ENCODE results near the gene GPRASP3.
A peak's percentile ranks its signal among the peaks of the same experiment; 100 is the strongest.
"Not testable (repeated sequence)": the region's sequence is repeated elsewhere in the genome, so short reads cannot be mapped to it uniquely, and the experiment has no call there.

GPRASP3 gene

DNA sequence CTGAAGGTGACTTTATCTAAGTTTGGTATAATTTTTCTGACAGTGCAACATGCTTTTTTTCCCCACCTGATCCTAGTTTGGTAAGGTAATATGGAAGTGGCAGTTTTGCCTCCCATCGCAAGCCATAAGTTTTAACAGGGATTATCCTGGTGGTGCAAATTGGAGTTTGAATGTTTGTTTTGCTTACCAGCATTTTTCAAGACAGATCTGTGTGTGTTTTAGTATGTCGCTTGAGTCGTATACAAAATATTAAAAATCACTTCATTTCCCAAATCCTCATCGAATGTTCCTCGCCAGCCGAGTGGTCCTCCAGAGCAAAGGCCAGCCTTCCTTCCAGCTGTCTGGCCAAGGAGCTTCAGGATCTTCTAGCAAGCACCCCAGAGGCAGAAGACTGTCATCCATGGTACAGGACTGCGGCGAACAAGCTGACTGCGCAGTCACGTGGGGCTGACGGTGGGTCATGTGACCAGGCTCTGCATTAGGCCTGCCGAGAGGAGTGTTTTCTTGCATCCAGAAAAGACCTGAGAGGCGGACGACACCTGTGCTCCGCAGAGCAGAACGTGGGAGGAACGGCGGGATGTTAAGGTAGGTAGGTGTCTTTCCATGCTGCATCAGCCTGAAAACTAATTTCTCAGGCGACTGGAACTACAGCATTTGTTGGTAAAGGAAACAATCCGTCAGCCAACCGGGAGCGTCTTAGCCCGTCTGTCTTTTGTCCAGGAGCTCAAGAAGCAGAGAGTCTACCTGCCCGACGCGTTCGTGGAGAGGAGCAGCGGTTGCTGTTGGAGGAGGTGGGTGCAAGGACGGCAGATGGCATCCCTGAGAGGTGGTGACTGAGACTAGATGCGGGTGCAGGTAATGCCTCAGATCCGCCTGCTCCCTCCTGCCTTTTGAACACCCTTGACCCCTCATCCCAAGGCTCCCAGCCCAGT lies at the start of gene GPRASP3:
Gene GPRASP3 (plus strand): TSS at position 507 of the 932 bp plus-strand sequence. CDS start 28,253 bp downstream, outside the sequence.
- Histone ChIP-seq H3K36me3 (ENCODE audit: insufficient read depth, low read depth, low read length) (no peaks in the 10 kb centered on the region), H3K9me3 (ENCODE audit: insufficient read depth, low read depth, low read length) (no peaks in the 10 kb centered on the region), H3K9ac (ENCODE audit: low read depth, low read length) (peak within 1 kb of the TSS; percentile 42; the same call in 1 of the 2 replicates), H3K4me1 (ENCODE audit: insufficient read depth, low read length) (no peaks in the 10 kb centered on the region; the same call in 1 of the 2 replicates), H3K4me3 (ENCODE audit: low read length) (peak within 1 kb of the TSS; percentile 67; the same call in 1 of the 2 replicates), H3K27me3 (ENCODE audit: insufficient read depth, low read length) (no peaks in the 10 kb centered on the region), H3K27ac (ENCODE audit: low read length) (no peak within 1 kb of the TSS)

DNA sequence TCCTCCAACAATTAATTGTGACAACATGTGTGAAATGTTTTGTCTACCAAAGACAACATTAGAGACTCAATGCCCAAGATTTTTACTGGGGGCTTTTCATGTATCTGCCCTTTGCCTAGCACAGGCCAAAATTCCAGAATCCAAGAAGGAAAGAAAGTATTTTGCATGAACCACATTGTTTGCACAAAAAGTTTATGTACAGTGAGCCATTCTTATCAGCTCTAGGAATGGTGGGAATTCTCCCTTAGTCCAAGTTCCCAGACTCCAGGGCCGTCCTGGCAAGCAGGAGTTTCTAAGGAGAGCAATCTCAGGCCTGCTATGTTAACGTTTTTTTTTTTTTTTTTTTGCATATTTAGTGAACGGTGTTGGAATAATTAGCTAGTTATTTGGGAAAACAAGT lies 47.7 kb upstream of the GPRASP3 start:
- Histone ChIP-seq H3K4me1 (ENCODE audit: insufficient read depth, low read length) (no peaks in the 10 kb centered on the region), H3K4me3 (ENCODE audit: low read length) (no peak overlapping the region), H3K9me3 (ENCODE audit: insufficient read depth, low read depth, low read length) (no peaks in the 10 kb centered on the region), H3K27me3 (ENCODE audit: insufficient read depth, low read length) (no peaks in the 10 kb centered on the region), H3K36me3 (ENCODE audit: insufficient read depth, low read depth, low read length) (no peaks in the 10 kb centered on the region), H3K9ac (ENCODE audit: low read depth, low read length) (no peak overlapping the region), H3K27ac (ENCODE audit: low read length) (no peak overlapping the region)

DNA sequence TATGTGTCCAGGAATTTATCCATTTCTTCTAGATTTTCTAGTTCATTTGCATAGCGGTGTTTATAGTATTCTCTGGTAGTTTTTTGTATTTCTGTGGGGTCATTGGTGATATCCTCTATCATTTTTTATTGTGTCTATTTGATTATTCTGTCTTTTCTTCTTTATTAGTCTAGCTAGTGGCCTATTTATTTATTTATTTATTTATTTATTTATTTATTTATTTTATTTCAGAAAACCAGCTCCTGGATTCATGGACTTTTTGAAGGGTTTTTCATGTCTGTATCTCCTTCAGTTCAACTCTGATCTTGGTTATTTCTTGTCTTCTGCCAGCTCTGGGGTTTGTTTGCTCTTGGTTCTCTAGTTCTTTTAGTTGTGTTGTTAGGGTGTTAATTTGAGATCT lies 43.1 kb upstream of the GPRASP3 start:
- not testable (repeated sequence) for H3K27ac ChIP-seq (ENCODE audit: low read length); H3K9me3 ChIP-seq (ENCODE audit: insufficient read depth, low read depth, low read length); H3K4me1 ChIP-seq (ENCODE audit: insufficient read depth, low read length); H3K9ac ChIP-seq (ENCODE audit: low read depth, low read length); H3K36me3 ChIP-seq (ENCODE audit: insufficient read depth, low read depth, low read length); H3K27me3 ChIP-seq (ENCODE audit: insufficient read depth, low read length); H3K4me3 ChIP-seq (ENCODE audit: low read length)

GRCh38 chrX:102684772-102685520 lies 35.6 kb upstream of the GPRASP3 start:
- no peaks in the 10 kb centered on the region for H3K4me1 ChIP-seq (ENCODE audit: insufficient read depth, low read length)
- H3K27ac ChIP-seq (ENCODE audit: low read length), result no peak overlapping the region
- no peak overlapping the region for H3K9ac ChIP-seq (ENCODE audit: low read depth, low read length)
- H3K36me3 ChIP-seq (ENCODE audit: insufficient read depth, low read depth, low read length), result no peaks in the 10 kb centered on the region
- 0 out of 2 replicates have a peak, but pooled peaks cover 6% of the 10 kb centered on the region for H3K9me3 ChIP-seq (ENCODE audit: insufficient read depth, low read depth, low read length)
- H3K4me3 ChIP-seq (ENCODE audit: low read length), result no peak overlapping the region
- no peaks in the 10 kb centered on the region for H3K27me3 ChIP-seq (ENCODE audit: insufficient read depth, low read length)

GRCh38 chrX:102694749-102695148 lies 25.8 kb upstream of the GPRASP3 start:
- Histone ChIP-seq H3K27ac (ENCODE audit: low read length) (no peak overlapping the region), H3K9ac (ENCODE audit: low read depth, low read length) (no peak overlapping the region), H3K4me3 (ENCODE audit: low read length) (no peak overlapping the region), H3K4me1 (ENCODE audit: insufficient read depth, low read length) (no peaks in the 10 kb centered on the region), H3K27me3 (ENCODE audit: insufficient read depth, low read length) (no peaks in the 10 kb centered on the region), H3K9me3 (ENCODE audit: insufficient read depth, low read depth, low read length) (peaks cover 4% of the 10 kb centered on the region), H3K36me3 (ENCODE audit: insufficient read depth, low read depth, low read length) (no peaks in the 10 kb centered on the region)

GRCh38 chrX:102696306-102696705 lies 24.2 kb upstream of the GPRASP3 start:
- Histone ChIP-seq H3K4me1 (ENCODE audit: insufficient read depth, low read length) (no peaks in the 10 kb centered on the region), H3K36me3 (ENCODE audit: insufficient read depth, low read depth, low read length) (no peaks in the 10 kb centered on the region), H3K4me3 (ENCODE audit: low read length) (no peak overlapping the region), H3K27ac (ENCODE audit: low read length) (no peak overlapping the region), H3K9ac (ENCODE audit: low read depth, low read length) (no peak overlapping the region), H3K27me3 (ENCODE audit: insufficient read depth, low read length) (no peaks in the 10 kb centered on the region), H3K9me3 (ENCODE audit: insufficient read depth, low read depth, low read length) (peaks cover 4% of the 10 kb centered on the region)

DNA sequence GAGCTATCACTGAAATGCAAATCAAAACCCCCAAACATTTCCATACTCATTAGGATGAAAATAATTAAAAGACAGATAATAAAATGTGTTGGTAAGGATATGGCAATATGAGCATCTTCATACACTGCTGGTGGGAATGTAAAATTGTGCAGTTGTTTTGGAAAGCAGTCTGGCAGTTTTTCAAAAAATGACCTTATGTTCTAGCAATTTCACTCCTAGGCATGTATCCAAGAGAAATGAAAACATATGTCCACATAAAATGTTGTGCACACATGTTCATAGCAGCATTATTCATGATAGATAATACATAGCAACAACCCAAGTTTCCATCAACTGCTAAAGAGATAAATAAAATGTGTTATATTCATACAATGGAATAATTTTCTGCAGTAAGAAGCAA lies 23.0 kb upstream of the GPRASP3 start:
- no peak overlapping the region for H3K4me3 ChIP-seq (ENCODE audit: low read length)
- no peak overlapping the region for H3K27ac ChIP-seq (ENCODE audit: low read length)
- no peaks in the 10 kb centered on the region for H3K27me3 ChIP-seq (ENCODE audit: insufficient read depth, low read length)
- H3K36me3 ChIP-seq (ENCODE audit: insufficient read depth, low read depth, low read length), result no peaks in the 10 kb centered on the region
- H3K4me1 ChIP-seq (ENCODE audit: insufficient read depth, low read length), result no peaks in the 10 kb centered on the region
- no peak overlapping the region for H3K9ac ChIP-seq (ENCODE audit: low read depth, low read length)
- H3K9me3 ChIP-seq (ENCODE audit: insufficient read depth, low read depth, low read length), result no peaks in the 10 kb centered on the region

- Histone ChIP-seq H3K4me3 (ENCODE audit: low read length) (no peak overlapping the region), H3K9me3 (ENCODE audit: insufficient read depth, low read depth, low read length) (no peaks in the 10 kb centered on the region), H3K9ac (ENCODE audit: low read depth, low read length) (no peak overlapping the region), H3K27me3 (ENCODE audit: insufficient read depth, low read length) (peaks cover 9% of the 10 kb centered on the region; the same call in 1 of the 2 replicates), H3K4me1 (ENCODE audit: insufficient read depth, low read length) (no peaks in the 10 kb centered on the region), H3K36me3 (ENCODE audit: insufficient read depth, low read depth, low read length) (0 out of 2 replicates have a peak, but pooled peaks cover 1% of the 10 kb centered on the region), H3K27ac (ENCODE audit: low read length) (no peak overlapping the region)
Measured at GRCh38 chrX:102708900-102709299, 11.6 kb upstream of the GPRASP3 start.

GRCh38 chrX:102711872-102712215 lies 8.7 kb upstream of the GPRASP3 start:
- Histone ChIP-seq H3K9me3 (ENCODE audit: insufficient read depth, low read depth, low read length) (no peaks in the 10 kb centered on the region), H3K27ac (ENCODE audit: low read length) (no peak overlapping the region), H3K27me3 (ENCODE audit: insufficient read depth, low read length) (peaks cover 9% of the 10 kb centered on the region; the same call in 1 of the 2 replicates), H3K9ac (ENCODE audit: low read depth, low read length) (no peak overlapping the region; the same call in 1 of the 2 replicates), H3K36me3 (ENCODE audit: insufficient read depth, low read depth, low read length) (peaks cover 7% of the 10 kb centered on the region; the same call in 1 of the 2 replicates), H3K4me3 (ENCODE audit: low read length) (peak overlapping the region; percentile 82), H3K4me1 (ENCODE audit: insufficient read depth, low read length) (no peaks in the 10 kb centered on the region)

DNA sequence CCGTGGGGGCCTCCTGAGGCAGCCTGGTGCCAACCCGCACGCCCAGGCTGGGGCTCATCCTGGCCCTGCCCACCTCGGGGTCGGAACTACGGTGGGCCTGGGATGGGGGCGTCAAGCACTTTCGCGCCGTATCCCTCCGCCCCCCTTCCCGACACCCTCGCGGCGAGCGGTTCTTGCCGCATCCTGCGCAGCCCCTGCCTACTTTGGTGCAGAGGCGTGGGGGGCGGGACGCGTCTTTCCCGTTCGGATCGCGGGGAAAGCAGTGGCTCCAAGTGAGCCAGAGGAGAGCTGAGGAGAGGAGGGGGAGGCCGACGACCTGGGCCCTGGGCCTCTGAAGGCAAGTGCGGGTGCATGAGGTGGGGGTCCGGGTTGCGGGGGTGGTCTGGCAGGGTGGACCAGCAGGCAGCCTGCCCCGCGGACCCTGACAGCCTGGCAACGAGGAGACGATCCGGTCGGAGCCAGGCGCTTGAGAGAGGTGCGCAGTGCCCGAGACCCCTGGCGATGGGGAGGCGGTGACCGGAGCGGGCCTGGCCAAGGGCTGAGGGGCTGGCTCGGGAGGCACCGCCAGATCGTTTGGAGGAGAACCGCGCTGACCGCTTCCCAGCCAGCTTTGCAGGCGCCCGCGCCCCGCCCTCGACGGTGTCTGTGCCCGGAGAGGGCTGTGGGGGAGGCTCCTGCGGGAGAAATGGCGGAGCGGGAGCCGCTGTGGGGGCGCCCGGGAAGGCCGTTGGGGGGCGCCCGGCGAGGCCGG lies 8.2 kb upstream of the GPRASP3 start, which contains the start of gene GPRASP2:
Gene GPRASP2 (plus strand): TSS at position 233 of the 751 bp plus-strand sequence. CDS start 2,422 bp downstream, outside the sequence.
- Histone ChIP-seq H3K27me3 (ENCODE audit: insufficient read depth, low read length) (peaks cover 9% of the 10 kb centered on the region; the same call in 1 of the 2 replicates), H3K9me3 (ENCODE audit: insufficient read depth, low read depth, low read length) (no peaks in the 10 kb centered on the region), H3K9ac (ENCODE audit: low read depth, low read length) (peak within 1 kb of the TSS; percentile 65; the same call in 1 of the 2 replicates), H3K36me3 (ENCODE audit: insufficient read depth, low read depth, low read length) (peaks cover 7% of the 10 kb centered on the region; the same call in 1 of the 2 replicates), H3K4me1 (ENCODE audit: insufficient read depth, low read length) (no peaks in the 10 kb centered on the region), H3K27ac (ENCODE audit: low read length) (no peak within 1 kb of the TSS), H3K4me3 (ENCODE audit: low read length) (peak within 1 kb of the TSS; percentile 82)
